NB4 (cell line): ENCODE data around the gene PPP1R16B.

Source experiments
- CTCF ChIP-seq: IDR thresholded peaks from one replicate; pipeline ENCODE4 v1.5.1; 2012; ENCODE audit warnings: low read depth, low read length
- MAX ChIP-seq: IDR thresholded peaks from 2 replicates; pipeline ENCODE4 v1.6.1; 2011; ENCODE audit warnings: low read depth, low read length
- MYC ChIP-seq: IDR thresholded peaks from 2 replicates; pipeline ENCODE4 v1.6.1; 2011; ENCODE audit warnings: low read depth, low read length
- POLR2A ChIP-seq: IDR thresholded peaks from 2 replicates; pipeline ENCODE4 v1.6.1; 2011; ENCODE audit warnings: mild to moderate bottlenecking; ENCODE audit not compliant: insufficient read length; ENCODE audit errors: extremely low read depth

GRCh38 chr20:38893565-38894090 is 88.1 kb downstream of the PPP1R16B start:
- TF ChIP-seq CTCF = peak; percentile 94
- TF ChIP-seq POLR2A = no peak
- peak; percentile 61 for TF ChIP-seq MYC
- TF ChIP-seq MAX = peak; percentile 51
